Gastrocnemius medialis (tissue), 4 donors: ENCODE results near the gene PCK2. TPM values are rescaled to one million over a fixed set of nuclear protein-coding genes. Genes with fewer than 3 reads are reported as not detected.

ENCODE experiments used
- ATAC-seq, 2 donors: fragments of 150-250 bp; one replicate each; pipeline ENCODE4 v1.9.1; 2016
- DNase-seq, 2 donors: peaks; one replicate each; pipeline ENCODE4 v3.0.0-alpha.2; 2019
- H3K27ac ChIP-seq, 4 donors: fragments of 200-600 bp; sonication (generic); 1 replicate in 1 of 4; 2 replicates in 3 of 4; pipeline ENCODE4 v1.5.1; 2016 to 2018; ENCODE audit warnings: mild to moderate bottlenecking in 2 of 4, moderate library complexity in 1 of 4
- H3K27me3 ChIP-seq, 3 donors: fragments of 200-600 bp; sonication (generic) in 2 of 3; 1 replicate in 1 of 3; 2 replicates in 2 of 3; pipeline versions ENCODE4 v1.5.1 to v1.6.0; 2016 to 2019; ENCODE audit warnings: mild to moderate bottlenecking in 1 of 3, moderate library complexity in 1 of 3
- H3K36me3 ChIP-seq, 2 donors: fragments of 200-600 bp; sonication (generic) in 1 of 2; one replicate each; pipeline ENCODE4 v1.5.1; 2017 to 2018
- H3K4me1 ChIP-seq, 2 donors: fragments of 200-600 bp; sonication (generic) in 1 of 2; one replicate each; pipeline ENCODE4 v1.5.1; 2016 to 2017; ENCODE audit warnings: mild to moderate bottlenecking in 2 of 2
- H3K4me3 ChIP-seq, 4 donors: fragments of 200-600 bp; sonication (generic) in 3 of 4; 1 replicate in 1 of 4; 2 replicates in 3 of 4; pipeline ENCODE4 v1.5.1; 2016 to 2019; ENCODE audit warnings: mild to moderate bottlenecking in 2 of 4
- H3K9me3 ChIP-seq, 3 donors: fragments of 200-600 bp; sonication (generic) in 2 of 3; 1 replicate in 1 of 3; 2 replicates in 2 of 3; pipeline ENCODE4 v1.5.1; 2016 to 2019
- CTCF ChIP-seq, 5 experiments: fragments of 450-650 bp in 3 of 5; fragments of 200-600 bp in 2 of 5; sonication (generic) in 2 of 5; IDR thresholded peaks in 4 of 5; conservative IDR thresholded peaks in 1 of 5; 1 replicate in 4 of 5; 2 replicates in 1 of 5; pipeline ENCODE4 v1.5.1; 2016 to 2019; ENCODE audit warnings: antibody characterized with exemption in 5 of 5, mild to moderate bottlenecking in 3 of 5, moderate library complexity in 3 of 5
- POLR2A ChIP-seq, 2 donors: fragments of 450-650 bp; IDR thresholded peaks; one replicate each; pipeline ENCODE4 v1.6.1; 2017; ENCODE audit warnings: antibody characterized with exemption in 2 of 2, mild to moderate bottlenecking in 2 of 2, moderate library complexity in 2 of 2
- in situ Hi-C, 4 donors: fragments of 200-750 bp; cut with MboI; loops; one replicate each; pipeline versions ENCODE4 v1.15.0 to v1.8.0; 2017; ENCODE audit warnings: low sequenced_read_pairs in 4 of 4
- intact Hi-C: fragments of 100-400 bp; cut with DNase I; formaldehyde crosslinking; loops from one replicate; pipeline ENCODE4 v1.15.1; 2023; ENCODE audit warnings: low total_unique reads
- total RNA-seq, 4 donors: library from RNA; depleted of rRNA; stranded (reverse); fragments of >200 nt; gene quantifications; one replicate each; pipeline versions ENCODE4 v1.1.0 to v1.2.3, GENCODE V29; 2016

The PCK2 gene
- total RNA-seq, 4 donors from 2014 or later, result 1.9 to 9.8 (median 3.6) TPM

GRCh38 chr14:24141097-24141880, 47.2 kb downstream of the PCK2 start, which contains the start of gene EMC9:
Gene EMC9 (minus strand): TSS chr14:24141591. CDS start chr14:24141304, 287 bp downstream.
- Histone ChIP-seq H3K27me3 (no peaks in the 10 kb centered on the region), H3K27ac (peak within 1 kb of the TSS; percentile 95 to 99 (median 98)), H3K4me3 (peak within 1 kb of the TSS; percentile 74 to 94 (median 79)), H3K4me1 (peaks cover 40 to 54% of the 10 kb centered on the region in 2 donors), H3K9me3 (no peaks in the 10 kb centered on the region), H3K36me3 (peaks cover 0 to 27% of the 10 kb centered on the region in 2 donors)
- ATAC-seq (peak; percentile 89 to 92), DNase-seq (peak; percentile 100)
- in situ Hi-C loops (loop anchor here in 1 of 4 donors (25.0 kb wide), 1 partner anchor 829 kb away; the partner anchor contains the start of genes BCL2L2, PABPN1 and PPP1R3E), intact Hi-C loops (no loop called here)
- TF ChIP-seq POLR2A (IDR thresholded peaks at IDR 0.05) (peak; percentile 94 to 95), CTCF (IDR thresholded peaks at IDR 0.05 in 4 of 5, conservative IDR thresholded peaks at IDR 0.05 in 1 of 5) (peak; percentile 60 to 89 (median 80))

GRCh38 chr14:24143511-24143910, 49.4 kb downstream of the PCK2 start:
- ATAC-seq, result no peak
- Histone ChIP-seq H3K4me1 (peaks cover 33 to 41% of the 10 kb centered on the region in 2 donors), H3K9me3 (no peaks in the 10 kb centered on the region), H3K36me3 (peaks cover 0 to 15% of the 10 kb centered on the region in 2 donors), H3K27me3 (no peaks in the 10 kb centered on the region), H3K27ac (peak overlapping the region in 2 of 4 donors; percentile 46 to 92), H3K4me3 (no peak overlapping the region)
- TF ChIP-seq CTCF (IDR thresholded peaks at IDR 0.05 in 4 of 5, conservative IDR thresholded peaks at IDR 0.05 in 1 of 5) (no peak), POLR2A (IDR thresholded peaks at IDR 0.05) (no peak)
- in situ Hi-C loops, result loop anchor here in 1 of 4 donors (25.0 kb wide), 1 partner anchor 831 kb away; the partner anchor contains the start of genes BCL2L2, PABPN1 and PPP1R3E
- intact Hi-C loops, result no loop called here
- no peak for DNase-seq

- Histone ChIP-seq H3K36me3 (peaks cover 0 to 21% of the 10 kb centered on the region in 2 donors), H3K27me3 (no peaks in the 10 kb centered on the region), H3K9me3 (no peaks in the 10 kb centered on the region), H3K27ac (peak overlapping the region in 2 of 4 donors; percentile 92), H3K4me1 (peaks cover 33 to 34% of the 10 kb centered on the region in 2 donors), H3K4me3 (no peak overlapping the region)
- no peak for DNase-seq
- intact Hi-C loops (no loop called here), in situ Hi-C loops (loop anchor here in 1 of 4 donors (25.0 kb wide), 1 partner anchor 832 kb away; the partner anchor contains the start of genes BCL2L2, PABPN1 and PPP1R3E)
- no peak for ATAC-seq
- TF ChIP-seq POLR2A (IDR thresholded peaks at IDR 0.05), result no peak
- TF ChIP-seq CTCF (IDR thresholded peaks at IDR 0.05 in 4 of 5, conservative IDR thresholded peaks at IDR 0.05 in 1 of 5), result no peak
These were observed 50.3 kb downstream of the PCK2 start for GRCh38 chr14:24144451-24144850.

GRCh38 chr14:24145219-24145618, 51.1 kb downstream of the PCK2 start:
- peaks cover 25 to 26% of the 10 kb centered on the region in 2 donors for H3K4me1 ChIP-seq
- ATAC-seq (no peak), DNase-seq (no peak)
- H3K4me3 ChIP-seq, result no peak overlapping the region
- H3K9me3 ChIP-seq, result no peaks in the 10 kb centered on the region
- in situ Hi-C loops (loop anchor here in 1 of 4 donors (25.0 kb wide), 1 partner anchor 833 kb away; the partner anchor contains the start of genes BCL2L2, PABPN1 and PPP1R3E), intact Hi-C loops (no loop called here)
- H3K27me3 ChIP-seq, result no peaks in the 10 kb centered on the region
- no peak for TF ChIP-seq CTCF (IDR thresholded peaks at IDR 0.05 in 4 of 5, conservative IDR thresholded peaks at IDR 0.05 in 1 of 5)
- no peak for TF ChIP-seq POLR2A (IDR thresholded peaks at IDR 0.05)
- H3K36me3 ChIP-seq, result peaks cover 0 to 29% of the 10 kb centered on the region in 2 donors
- H3K27ac ChIP-seq, result peak overlapping the region; percentile 92 to 97 (median 92)
